K562 (cell line): ENCODE results near the gene PHKA1. TPM values are rescaled to one million over a fixed set of nuclear protein-coding genes. Genes with fewer than 3 reads are reported as not detected.

ENCODE experiments used
- FOXA3 ChIP-seq, 2 experiments: fragments of 450-650 bp in 1 of 2; sonication (generic) in 1 of 2; formaldehyde crosslinking; IDR thresholded peaks in 1 of 2; conservative IDR thresholded peaks in 1 of 2; 2 replicates each; pipeline versions ENCODE4 v1.4.0 to v1.8.0; 2020 to 2022; ENCODE audit warnings: mild to moderate bottlenecking in 2 of 2, missing genetic modification reagents in 1 of 2
- HINFP ChIP-seq: fragments of 450-650 bp; conservative IDR thresholded peaks from 2 replicates; pipeline ENCODE4 v1.6.1; 2016; ENCODE audit warnings: missing genetic modification characterization, low read depth, mild to moderate bottlenecking, control low read depth, missing compliant biosample characterization
- KHSRP ChIP-seq: fragments of 450-650 bp; IDR thresholded peaks from 2 replicates; pipeline ENCODE4 v1.6.1; 2017
- KLF16 ChIP-seq: IDR thresholded peaks from 2 replicates; pipeline ENCODE4 v1.6.1; 2016; ENCODE audit warnings: antibody characterized with exemption
- MTA3 ChIP-seq: fragments of 450-650 bp; formaldehyde crosslinking; IDR thresholded peaks from 2 replicates; pipeline ENCODE4 v1.6.1; 2017; ENCODE audit warnings: mild to moderate bottlenecking, borderline replicate concordance
- NR2F6 ChIP-seq: fragments of 450-650 bp; formaldehyde crosslinking; IDR thresholded peaks from 2 replicates; pipeline ENCODE4 v1.4.0; 2020; ENCODE audit warnings: mild to moderate bottlenecking
- SMARCE1 ChIP-seq: fragments of 450-650 bp; IDR thresholded peaks from 2 replicates; pipeline ENCODE4 v1.7.1; 2016; ENCODE audit warnings: mild to moderate bottlenecking
- ZNF184 ChIP-seq: sonication (generic); formaldehyde crosslinking; IDR thresholded peaks from 2 replicates; pipeline ENCODE4 v1.5.0; 2020; ENCODE audit warnings: missing genetic modification reagents
- ZNF224 ChIP-seq: sonication (generic); formaldehyde crosslinking; IDR thresholded peaks from 2 replicates; pipeline ENCODE4 v1.8.0; 2022; ENCODE audit warnings: mild to moderate bottlenecking, missing genetic modification reagents
- ZNF311 ChIP-seq: fragments of 250-450 bp; sonication (Bioruptor Pico); IDR thresholded peaks from 2 replicates; pipeline ENCODE4 v1.4.0; 2020; ENCODE audit warnings: mild to moderate bottlenecking, moderate library complexity
- ZNF512 ChIP-seq: IDR thresholded peaks from 2 replicates; pipeline ENCODE4 v1.6.1; 2016; ENCODE audit warnings: missing genetic modification characterization, missing compliant biosample characterization
- ZNF830 ChIP-seq: fragments of 250-450 bp; sonication (Bioruptor Pico); IDR thresholded peaks from 2 replicates; pipeline ENCODE4 v1.5.0; 2021; ENCODE audit warnings: mild to moderate bottlenecking
- polyA plus RNA-seq, 8 experiments: library from polyadenylated mRNA; depleted of rRNA in 4 of 8; stranded (reverse) in 5 of 8; unstranded in 3 of 8; fragments of >200 nt; fragmentation: Nextera tagmentation in 2 of 8; fragmentation: Illumina TruSeq in 1 of 8; extraction: Ambion mirVana in 2 of 8; extraction: Trizol in 1 of 8; gene quantifications; 2 replicates each; pipeline versions ENCODE4 v1.2.1 to v1.2.3, GENCODE V29; 2011 to 2014; ENCODE audit warnings: inconsistent platforms in 1 of 8, missing spikeins in 1 of 8
- total RNA-seq, 7 experiments: library from RNA; depleted of rRNA in 6 of 7; stranded (reverse); fragments of >200 nt in 6 of 7; fragmentation: Illumina TruSeq in 2 of 7; extraction: Trizol in 2 of 7; gene quantifications; 2 replicates each; pipeline versions ENCODE4 v1.2.1 to v1.2.3, GENCODE V29; 2011 to 2021; ENCODE audit warnings: low replicate concordance in 1 of 7
- TF ChIP-seq, protein P1 (sequence below): sonication (generic); formaldehyde crosslinking; IDR thresholded peaks from 2 replicates; pipeline ENCODE4 v1.8.0; 2022; ENCODE audit warnings: missing genetic modification reagents, mild to moderate bottlenecking, borderline replicate concordance

The PHKA1 gene
- total and polyA plus RNA-seq, 9 of the 15 experiments (the other 6 are each of a cell fraction or from before 2014, with no cell fraction given): 2.4 to 9.6 (median 5.8) TPM

DNA sequence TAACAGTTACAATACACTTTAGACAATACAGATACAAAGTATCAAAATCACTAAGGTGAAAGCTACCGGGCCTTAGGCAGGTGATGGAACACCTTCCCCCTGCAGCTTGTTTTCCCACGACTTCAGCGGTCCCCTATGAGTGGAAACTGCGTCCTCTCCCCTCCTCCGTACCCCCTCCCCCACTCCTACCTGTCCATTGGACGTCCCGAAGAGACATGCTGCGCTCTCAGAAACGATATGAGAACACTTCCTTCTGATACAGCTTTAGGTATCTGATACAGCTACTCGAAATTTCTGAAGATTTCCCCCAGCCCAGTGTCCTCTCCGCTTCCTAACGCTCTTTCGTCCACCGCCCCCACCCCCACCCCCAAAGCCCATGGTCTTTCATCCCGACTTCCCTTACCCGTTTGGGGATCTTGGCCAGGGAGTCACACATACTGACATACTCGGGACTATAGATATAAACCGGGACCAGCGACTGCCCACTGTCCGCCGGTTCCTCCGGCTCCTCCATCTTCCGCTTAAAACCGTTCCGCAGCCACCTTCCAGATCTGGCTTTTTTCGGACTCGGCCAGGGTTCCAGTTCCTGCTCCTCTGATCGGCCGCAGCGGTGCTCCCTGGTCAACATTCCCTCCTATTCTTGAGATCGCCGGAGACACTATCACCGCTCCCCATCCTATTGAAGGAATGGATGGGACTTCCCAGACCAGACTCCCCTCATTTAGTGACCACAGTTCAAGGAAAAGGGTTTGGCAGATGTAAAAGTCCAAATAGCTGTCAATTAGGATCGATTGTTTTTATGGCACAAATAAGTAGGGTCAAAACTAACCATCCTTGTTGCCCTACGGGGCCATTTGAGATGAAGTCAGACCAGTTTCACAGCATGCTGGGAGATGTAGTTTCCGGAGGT is 141.6 kb downstream of the PHKA1 start, which contains the start of gene HDAC8 (continued):
- TF ChIP-seq, protein P1, sequence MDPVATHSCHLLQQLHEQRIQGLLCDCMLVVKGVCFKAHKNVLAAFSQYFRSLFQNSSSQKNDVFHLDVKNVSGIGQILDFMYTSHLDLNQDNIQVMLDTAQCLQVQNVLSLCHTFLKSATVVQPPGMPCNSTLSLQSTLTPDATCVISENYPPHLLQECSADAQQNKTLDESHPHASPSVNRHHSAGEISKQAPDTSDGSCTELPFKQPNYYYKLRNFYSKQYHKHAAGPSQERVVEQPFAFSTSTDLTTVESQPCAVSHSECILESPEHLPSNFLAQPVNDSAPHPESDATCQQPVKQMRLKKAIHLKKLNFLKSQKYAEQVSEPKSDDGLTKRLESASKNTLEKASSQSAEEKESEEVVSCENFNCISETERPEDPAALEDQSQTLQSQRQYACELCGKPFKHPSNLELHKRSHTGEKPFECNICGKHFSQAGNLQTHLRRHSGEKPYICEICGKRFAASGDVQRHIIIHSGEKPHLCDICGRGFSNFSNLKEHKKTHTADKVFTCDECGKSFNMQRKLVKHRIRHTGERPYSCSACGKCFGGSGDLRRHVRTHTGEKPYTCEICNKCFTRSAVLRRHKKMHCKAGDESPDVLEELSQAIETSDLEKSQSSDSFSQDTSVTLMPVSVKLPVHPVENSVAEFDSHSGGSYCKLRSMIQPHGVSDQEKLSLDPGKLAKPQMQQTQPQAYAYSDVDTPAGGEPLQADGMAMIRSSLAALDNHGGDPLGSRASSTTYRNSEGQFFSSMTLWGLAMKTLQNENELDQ (CRISPR knock-in tag): no peak
- TF ChIP-seq KHSRP (no peak), ZNF830 (CRISPR knock-in tag) (no peak), SMARCE1 (no peak), FOXA3 (CRISPR knock-in tag; conservative IDR thresholded peaks at IDR 0.05 in 1 of 2, IDR thresholded peaks at IDR 0.05 in 1 of 2) (no peak), ZNF512 (tag) (no peak), NR2F6 (CRISPR knock-in tag) (no peak), HINFP (tag) (no peak), ZNF311 (CRISPR knock-in tag) (no peak), ZNF224 (CRISPR knock-in tag) (no peak), MTA3 (no peak), ZNF184 (CRISPR knock-in tag) (no peak), KLF16 (no peak)
